ENCODE results near the gene FNDC3B.
A peak's percentile ranks its signal among the peaks of the same experiment; 100 is the strongest.

Gene FNDC3B

GRCh38 chr3:172411478-172411947 lies 372.1 kb downstream of the FNDC3B start:
- DNase-seq, result no peak

GRCh38 chr3:172415323-172415722 lies 375.9 kb downstream of the FNDC3B start:
- no peak for DNase-seq

- no peak for DNase-seq
These were observed 398.3 kb downstream of the FNDC3B start for GRCh38 chr3:172437713-172438112.

- DNase-seq, result no peak
These were observed 398.8 kb downstream of the FNDC3B start for GRCh38 chr3:172438186-172438585.

GRCh38 chr3:172441581-172441980 lies 402.2 kb downstream of the FNDC3B start:
- no peak for DNase-seq

GRCh38 chr3:172442606-172443005 lies 403.2 kb downstream of the FNDC3B start:
- no peak for DNase-seq

GRCh38 chr3:172444821-172445220 lies 405.4 kb downstream of the FNDC3B start:
- DNase-seq, result no peak

- DNase-seq, result no peak
These were observed 406.8 kb downstream of the FNDC3B start for GRCh38 chr3:172446198-172446597.

GRCh38 chr3:172447611-172448579 lies 408.5 kb downstream of the FNDC3B start, which contains the start of gene GHSR:
Gene GHSR, minus strand, starts transcription at chr3:172448456. Its CDS starts 43 bp downstream, at chr3:172448413.
- peak in 2 of 5 donors; percentile 2 to 25 for DNase-seq

GRCh38 chr3:172448661-172449465 lies 409.5 kb downstream of the FNDC3B start:
- DNase-seq, result no peak

- no peak for DNase-seq
These were observed 410.2 kb downstream of the FNDC3B start for GRCh38 chr3:172449466-172450149.

Measured in T-helper 1 cell (primary cell).